ENCODE data around the gene GNPTAB.

GRCh38 chr12:101727098-101727497 is 103.7 kb downstream of the GNPTAB start:
- TF ChIP-seq SP1 (IDR thresholded peaks at IDR 0.05) (no peak), ELF4 (IDR thresholded peaks at IDR 0.05) (no peak), FOXK2 (IDR thresholded peaks at IDR 0.05) (no peak), LEF1 (IDR thresholded peaks at IDR 0.05; ENCODE audit: borderline replicate concordance) (no peak), ARNT (IDR thresholded peaks at IDR 0.05) (no peak), HDGF (IDR thresholded peaks at IDR 0.05; ENCODE audit: borderline replicate concordance) (no peak), FOXM1 (IDR thresholded peaks at IDR 0.05; ENCODE audit: borderline replicate concordance) (no peak), BHLHE40 (IDR thresholded peaks at IDR 0.05; ENCODE audit: borderline replicate concordance) (no peak), SUZ12 (IDR thresholded peaks at IDR 0.05) (no peak)
- TF ChIP-seq, protein P1, sequence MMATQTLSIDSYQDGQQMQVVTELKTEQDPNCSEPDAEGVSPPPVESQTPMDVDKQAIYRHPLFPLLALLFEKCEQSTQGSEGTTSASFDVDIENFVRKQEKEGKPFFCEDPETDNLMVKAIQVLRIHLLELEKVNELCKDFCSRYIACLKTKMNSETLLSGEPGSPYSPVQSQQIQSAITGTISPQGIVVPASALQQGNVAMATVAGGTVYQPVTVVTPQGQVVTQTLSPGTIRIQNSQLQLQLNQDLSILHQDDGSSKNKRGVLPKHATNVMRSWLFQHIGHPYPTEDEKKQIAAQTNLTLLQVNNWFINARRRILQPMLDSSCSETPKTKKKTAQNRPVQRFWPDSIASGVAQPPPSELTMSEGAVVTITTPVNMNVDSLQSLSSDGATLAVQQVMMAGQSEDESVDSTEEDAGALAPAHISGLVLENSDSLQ (IDR thresholded peaks at IDR 0.05), result no peak
